ENCODE results near the gene GATAD2A.

DNA sequence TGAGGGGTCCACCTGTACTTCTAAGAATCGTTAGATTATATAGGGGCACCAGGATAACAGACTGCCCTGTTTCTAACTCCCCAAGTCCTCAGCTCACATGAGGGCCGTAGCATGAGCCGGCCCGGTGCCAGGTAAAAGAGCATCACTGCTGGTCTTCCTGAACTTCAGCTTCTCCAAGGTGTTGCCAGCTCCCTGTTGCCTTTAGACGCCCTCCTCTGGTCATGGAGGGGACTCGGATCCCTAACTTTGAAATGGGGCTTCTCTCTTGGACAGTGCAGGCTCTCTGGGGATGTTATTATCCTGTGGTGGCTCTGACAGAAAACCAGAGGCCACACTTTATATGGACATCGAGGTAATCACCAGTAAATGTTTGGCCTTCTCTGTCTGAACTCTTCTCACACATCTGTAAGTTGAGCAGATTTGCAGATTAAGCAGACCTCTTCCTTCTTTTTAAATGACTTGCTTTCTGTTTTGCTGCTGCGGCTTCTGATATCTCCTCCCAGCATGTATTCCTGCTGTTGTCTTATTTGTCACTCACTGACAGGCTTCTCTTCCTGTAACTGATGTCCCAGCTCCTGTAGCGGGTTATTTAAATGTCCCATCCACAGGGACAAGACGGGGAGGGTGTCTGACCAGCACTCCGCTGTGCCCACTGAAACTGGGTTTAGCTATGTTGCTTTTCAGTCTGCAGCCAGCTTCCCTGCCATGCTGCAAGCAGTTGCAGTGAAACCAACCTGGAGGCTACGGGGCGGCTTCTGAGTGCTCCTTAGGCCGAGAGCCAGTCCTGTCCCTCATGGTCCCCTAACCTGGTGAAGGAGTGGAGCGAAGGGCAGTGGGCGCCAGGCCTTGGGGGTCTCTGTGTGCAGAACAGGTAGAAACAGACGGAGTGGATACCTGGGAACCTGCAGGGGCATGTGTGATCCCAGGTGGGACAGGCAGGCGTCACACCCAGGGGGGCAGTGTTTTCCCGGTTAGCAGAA lies 70.7 kb downstream of the GATAD2A start:
- no peak for TF ChIP-seq POLR2AphosphoS5 (IDR thresholded peaks at IDR 0.05; ENCODE audit: low read depth, low read length)
- TF ChIP-seq, protein P1, sequence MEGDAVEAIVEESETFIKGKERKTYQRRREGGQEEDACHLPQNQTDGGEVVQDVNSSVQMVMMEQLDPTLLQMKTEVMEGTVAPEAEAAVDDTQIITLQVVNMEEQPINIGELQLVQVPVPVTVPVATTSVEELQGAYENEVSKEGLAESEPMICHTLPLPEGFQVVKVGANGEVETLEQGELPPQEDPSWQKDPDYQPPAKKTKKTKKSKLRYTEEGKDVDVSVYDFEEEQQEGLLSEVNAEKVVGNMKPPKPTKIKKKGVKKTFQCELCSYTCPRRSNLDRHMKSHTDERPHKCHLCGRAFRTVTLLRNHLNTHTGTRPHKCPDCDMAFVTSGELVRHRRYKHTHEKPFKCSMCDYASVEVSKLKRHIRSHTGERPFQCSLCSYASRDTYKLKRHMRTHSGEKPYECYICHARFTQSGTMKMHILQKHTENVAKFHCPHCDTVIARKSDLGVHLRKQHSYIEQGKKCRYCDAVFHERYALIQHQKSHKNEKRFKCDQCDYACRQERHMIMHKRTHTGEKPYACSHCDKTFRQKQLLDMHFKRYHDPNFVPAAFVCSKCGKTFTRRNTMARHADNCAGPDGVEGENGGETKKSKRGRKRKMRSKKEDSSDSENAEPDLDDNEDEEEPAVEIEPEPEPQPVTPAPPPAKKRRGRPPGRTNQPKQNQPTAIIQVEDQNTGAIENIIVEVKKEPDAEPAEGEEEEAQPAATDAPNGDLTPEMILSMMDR (IDR thresholded peaks at IDR 0.05) = no peak
- no peak for TF ChIP-seq SIN3A (IDR thresholded peaks at IDR 0.05; ENCODE audit: borderline replicate concordance, insufficient read depth, low read depth, low read length)

All from Panc1 (cell line).